G401 (cell line): ENCODE results near the gene RPEL1. TPM values are rescaled to one million over a fixed set of nuclear protein-coding genes. Genes with fewer than 3 reads are reported as not detected.
"Not testable (repeated sequence)": the region's sequence is repeated elsewhere in the genome, so short reads cannot be mapped to it uniquely, and the experiment has no call there.

Experiments used
- DNase-seq: peaks from one replicate; pipeline ENCODE4 v3.0.0-alpha.2; 2015; ENCODE audit warnings: low spot score
- in situ Hi-C: cut with HindIII; loops from 2 replicates; pipeline ENCODE4 v1.10.0; 2016; ENCODE audit warnings: low sequenced_read_pairs, mixed read lengths
- total RNA-seq: library from RNA; depleted of rRNA; stranded (reverse); fragments of >200 nt; shearing (Covaris generic); gene quantifications from 2 replicates; pipeline ENCODE4 v1.2.3, GENCODE V29; 2014

Gene RPEL1
- total RNA-seq, 1 experiment from 2014 or later = 0.03 TPM

DNA sequence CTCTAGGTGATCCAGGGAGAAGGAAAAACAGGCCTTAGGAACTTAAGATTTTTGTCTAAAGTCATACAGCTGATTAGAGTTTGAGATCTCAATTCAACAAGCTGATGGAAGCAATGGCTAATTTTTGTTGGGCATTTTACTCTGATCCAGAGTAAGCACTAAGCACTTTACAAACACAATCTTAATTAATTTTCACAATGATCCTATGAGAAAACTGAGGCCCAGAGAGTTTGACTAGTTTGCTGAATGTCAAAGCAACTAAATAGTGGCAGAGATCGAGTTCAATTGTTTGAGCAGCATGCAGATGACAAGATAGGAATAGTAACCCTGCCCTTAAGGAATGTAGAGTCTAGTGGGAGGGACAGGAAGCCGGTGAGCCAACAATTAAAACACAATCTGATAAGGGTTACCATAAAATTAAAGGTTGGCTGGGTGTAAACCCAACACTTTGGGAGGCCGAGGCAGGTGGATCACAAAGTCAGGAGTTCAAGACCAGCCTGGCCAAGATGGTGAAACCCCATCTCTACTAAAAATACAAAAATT is 13.5 kb upstream of the RPEL1 start:
- in situ Hi-C loops = no loop called here

GRCh38 chr10:103232772-103233488 is 12.8 kb upstream of the RPEL1 start:
- DNase-seq = no peak
- in situ Hi-C loops = no loop called here

More for the DNA sequence above, 13.5 kb upstream of the RPEL1 start:
- DNase-seq = no peak

- in situ Hi-C loops = no loop called here
- no peak for DNase-seq
These were observed 9.9 kb upstream of the RPEL1 start for GRCh38 chr10:103235775-103236174.

DNA sequence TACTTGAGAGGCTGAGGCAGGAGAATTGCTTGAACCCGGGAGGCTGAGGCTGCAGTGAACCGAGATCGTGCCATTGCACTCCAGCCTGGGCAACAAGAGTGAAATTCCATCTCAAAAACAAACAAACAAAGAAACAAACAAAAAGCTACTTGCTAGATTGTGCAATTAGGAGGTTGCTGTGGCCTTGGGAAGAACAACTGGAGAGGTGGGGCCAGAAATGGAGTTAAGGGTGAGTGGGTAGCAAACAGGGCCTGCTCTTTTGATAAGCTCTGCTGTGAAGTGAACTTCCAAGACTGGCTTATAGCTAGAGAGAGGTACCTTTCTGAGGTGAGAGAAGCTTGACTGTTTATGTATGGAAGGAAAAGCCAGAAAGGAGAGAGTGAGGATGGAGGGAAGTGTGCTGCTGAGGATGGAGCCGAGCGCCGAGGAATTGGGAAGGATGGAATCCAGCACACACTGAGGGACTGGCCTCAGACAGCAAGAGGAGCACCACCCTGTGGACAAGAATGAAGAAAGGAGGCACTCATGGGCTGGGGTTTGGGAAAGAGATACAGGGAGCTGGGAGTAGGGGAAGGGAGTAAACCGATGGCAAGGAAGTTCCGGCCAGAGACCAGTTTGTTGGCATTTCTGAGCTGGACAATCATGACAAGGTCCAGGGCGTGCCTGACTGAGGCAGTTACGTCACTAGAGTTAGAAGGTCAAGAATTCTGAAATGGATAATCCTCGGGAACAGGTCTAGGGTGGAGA is 7.0 kb upstream of the RPEL1 start:
- in situ Hi-C loops = no loop called here
- DNase-seq = peak; percentile 56

GRCh38 chr10:103241262-103242011 is 4.2 kb upstream of the RPEL1 start:
- in situ Hi-C loops = no loop called here

GRCh38 chr10:103244666-103245271 is 918 bp upstream of the RPEL1 start:
- in situ Hi-C loops = no loop called here
- peak; percentile 66 for DNase-seq

More at GRCh38 chr10:103241262-103242011, 4.2 kb upstream of the RPEL1 start:
- peak; percentile 41 for DNase-seq

DNA sequence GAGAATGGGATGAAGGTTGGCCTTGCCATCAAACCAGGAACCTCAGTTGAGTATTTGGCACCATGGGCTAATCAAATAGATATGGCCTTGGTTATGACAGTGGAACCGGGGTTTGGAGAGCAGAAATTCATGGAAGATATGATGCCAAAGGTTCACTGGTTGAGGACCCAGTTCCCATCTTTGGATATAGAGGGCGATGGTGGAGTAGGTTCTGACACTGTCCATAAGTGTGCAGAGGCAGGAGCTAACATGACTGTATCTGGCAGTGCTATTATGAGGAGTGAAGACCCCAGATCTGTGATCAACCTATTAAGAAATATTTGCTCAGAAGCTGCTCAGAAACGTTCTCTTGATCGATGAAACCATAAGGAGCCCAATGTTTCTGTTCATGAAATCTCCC is 637 bp downstream of the RPEL1 start:
- DNase-seq = no peak
- in situ Hi-C loops = no loop called here

DNA sequence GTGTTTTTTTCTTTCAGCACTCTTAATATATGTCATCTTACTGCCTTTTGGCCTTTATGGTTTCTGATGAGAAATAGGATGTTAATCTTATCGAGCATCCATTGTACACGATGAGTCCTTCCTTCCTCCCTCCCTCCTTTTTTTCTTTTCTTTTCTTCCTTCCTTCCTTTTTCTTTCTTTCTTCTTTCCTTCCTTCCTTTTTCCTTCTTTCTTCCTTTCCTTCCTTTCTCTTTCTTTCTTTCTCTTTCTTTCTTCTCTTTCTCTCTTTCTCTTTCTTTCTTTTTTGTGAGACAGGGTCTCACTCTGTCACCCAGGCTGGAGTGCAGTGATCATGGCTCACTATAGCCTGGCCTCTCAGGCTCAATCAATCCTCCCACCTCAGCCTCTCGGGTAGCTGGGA is 8.4 kb downstream of the RPEL1 start:
- in situ Hi-C loops = no loop called here
- no peak for DNase-seq

DNA sequence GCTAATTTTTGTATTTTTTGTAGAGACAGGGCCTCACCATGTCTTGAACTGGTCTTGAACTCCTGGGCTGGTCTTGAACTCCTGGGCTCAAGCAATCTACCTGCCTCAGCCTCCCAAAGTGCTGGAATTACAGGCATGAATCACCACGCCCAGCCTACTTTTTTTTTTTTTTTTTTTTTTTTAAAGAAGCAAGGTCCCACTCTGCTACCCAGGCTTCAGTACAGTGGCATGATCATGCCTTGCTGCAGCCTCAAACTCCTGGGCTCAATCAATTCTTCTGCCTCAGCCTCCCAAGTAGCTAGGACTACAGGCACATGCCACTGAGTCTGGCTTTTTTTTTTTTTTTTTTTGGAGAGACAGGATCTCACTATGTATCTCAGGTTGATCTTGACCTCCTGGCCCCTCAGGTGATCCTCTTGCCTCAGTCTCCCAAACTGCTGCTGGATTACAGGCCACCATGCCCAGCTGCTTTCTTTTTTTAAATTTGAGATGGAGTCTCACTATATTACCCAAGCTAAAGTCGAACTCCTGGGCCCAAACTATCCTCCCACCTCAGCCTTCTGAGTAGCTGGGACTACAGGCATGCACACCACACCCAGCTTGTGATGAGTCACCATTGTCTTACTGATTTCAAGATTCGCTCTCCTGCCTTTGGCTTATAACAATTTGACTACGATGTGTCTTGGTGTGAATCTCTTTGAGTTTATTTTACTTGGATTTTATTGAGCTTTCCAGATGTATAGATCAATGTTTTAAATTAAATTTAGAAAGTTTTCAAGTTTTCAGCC is 9.0 kb downstream of the RPEL1 start:
- in situ Hi-C loops = no loop called here
- DNase-seq = no peak

DNA sequence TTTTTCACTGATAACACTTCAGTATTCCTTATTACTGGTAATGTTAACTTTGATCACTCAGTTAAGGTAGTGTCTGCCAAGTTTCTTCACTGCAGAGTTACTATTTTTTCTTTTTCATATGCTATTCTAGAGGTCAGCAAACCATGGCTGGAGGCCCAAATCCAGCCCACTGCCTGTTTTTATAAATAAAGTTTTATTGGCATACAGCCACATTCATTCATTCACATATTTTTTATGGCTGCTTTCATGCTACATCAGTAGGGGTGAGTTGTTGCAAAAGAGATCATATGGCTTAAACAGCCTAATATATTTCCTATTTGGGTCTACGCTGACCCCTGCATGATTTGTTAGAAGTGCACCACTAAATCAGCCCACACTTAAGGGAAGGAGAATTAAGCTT is 10.9 kb downstream of the RPEL1 start:
- in situ Hi-C loops = no loop called here
- no peak for DNase-seq

DNA sequence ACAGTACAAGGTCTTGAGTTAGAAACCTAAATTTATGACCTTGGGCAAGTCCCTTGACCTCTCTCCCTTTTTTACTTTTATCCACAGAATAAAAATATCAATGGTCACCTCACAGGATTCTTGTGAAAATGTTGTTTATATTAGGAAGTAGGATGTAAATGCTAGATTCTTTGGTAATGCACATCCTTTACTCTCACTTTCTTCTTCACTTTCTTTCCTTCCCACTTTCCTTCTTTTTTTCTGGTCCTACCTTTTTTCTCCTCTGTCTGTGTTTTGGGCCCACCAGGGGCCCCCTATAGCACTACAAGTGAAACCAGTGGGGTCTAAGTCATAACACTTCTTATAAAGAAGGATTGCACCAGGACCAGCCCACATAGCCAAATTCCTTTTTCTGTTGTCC is 12.1 kb downstream of the RPEL1 start:
- DNase-seq = no peak
- in situ Hi-C loops = no loop called here

DNA sequence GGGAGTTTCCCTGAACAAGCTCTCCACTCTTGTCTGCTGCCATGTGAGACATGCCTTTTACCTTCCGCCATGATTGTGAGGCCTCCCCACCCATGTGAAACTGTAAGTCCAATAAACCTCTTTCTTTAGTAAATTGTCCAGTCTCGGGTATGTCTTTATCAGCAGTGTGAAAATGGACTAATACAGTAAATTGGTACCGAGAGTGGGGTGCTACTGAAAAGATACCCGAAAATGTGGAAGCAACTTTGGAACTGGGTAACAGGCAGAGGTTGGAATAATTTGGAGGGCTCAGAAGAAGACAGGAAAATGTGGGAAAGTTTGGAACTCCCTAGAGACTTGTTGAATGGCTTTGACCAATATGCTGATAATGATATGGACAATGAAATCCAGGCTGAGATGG is 13.2 kb downstream of the RPEL1 start:
- DNase-seq, in situ Hi-C loops: not testable (repeated sequence)

DNA sequence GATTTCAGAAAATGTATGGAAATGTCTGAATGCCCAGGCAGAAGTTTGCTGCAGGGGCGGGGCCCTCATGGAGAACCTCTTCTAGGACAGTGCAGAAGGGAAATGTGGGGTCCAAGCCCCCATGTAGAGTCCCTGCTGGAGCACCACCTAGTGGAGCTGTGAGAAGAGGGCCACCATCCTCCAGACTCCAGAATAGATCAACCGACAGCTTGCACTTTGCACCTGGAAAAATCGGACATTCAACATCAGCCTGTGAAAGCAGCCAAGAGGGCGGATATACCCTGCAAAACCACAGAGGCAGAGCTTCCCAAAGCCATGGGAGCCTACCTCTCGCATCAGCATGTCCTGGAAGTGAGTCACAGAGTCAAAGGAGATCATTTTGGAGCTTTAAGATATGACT is 14.3 kb downstream of the RPEL1 start:
- DNase-seq = no peak
- in situ Hi-C loops = no loop called here

- in situ Hi-C loops = no loop called here
- DNase-seq = no peak
These were observed 16.5 kb downstream of the RPEL1 start for GRCh38 chr10:103262229-103262628.

DNA sequence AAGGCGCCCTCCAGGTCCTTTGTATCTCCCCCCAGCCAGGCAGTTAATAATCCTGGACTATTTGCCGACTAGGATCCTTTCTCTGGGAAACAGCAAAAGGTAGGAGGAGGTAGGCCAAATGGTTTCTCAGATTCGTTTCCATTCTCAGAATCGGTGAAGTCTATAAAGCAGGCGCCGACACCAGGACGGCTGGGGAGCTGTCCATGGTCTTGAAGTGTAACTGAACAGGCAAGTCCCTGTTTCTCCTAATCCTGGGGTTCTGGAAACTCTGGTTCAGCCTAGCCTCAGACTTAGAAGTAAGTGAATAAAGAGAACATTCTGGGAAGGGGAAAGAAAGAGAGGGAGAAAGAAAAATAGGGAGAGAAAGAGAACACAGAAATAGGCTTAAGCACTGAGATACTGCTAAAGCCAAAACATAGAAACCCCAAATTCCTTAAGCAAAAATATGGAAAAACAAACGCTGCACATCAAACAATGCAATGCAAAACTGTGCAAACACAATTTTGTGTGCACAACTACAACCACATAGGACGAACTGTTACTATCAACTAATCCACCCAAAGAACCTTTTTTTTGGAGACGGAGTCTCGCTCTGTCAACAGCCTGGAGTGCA is 20.1 kb downstream of the RPEL1 start:
- peak; percentile 12 for DNase-seq
- in situ Hi-C loops = no loop called here

GRCh38 chr10:103273041-103273441 is 27.4 kb downstream of the RPEL1 start:
- no peak for DNase-seq
- in situ Hi-C loops = no loop called here

- peak; percentile 66 for DNase-seq
- in situ Hi-C loops = no loop called here
These were observed 30.7 kb downstream of the RPEL1 start for GRCh38 chr10:103276251-103276895.
